Keratinocyte (primary cell): ENCODE results near the gene SNCB. TPM values are rescaled to one million over a fixed set of nuclear protein-coding genes. Genes with fewer than 3 reads are reported as not detected.

Experiments used
- DNase-seq: peaks from one replicate; pipeline ENCODE4 v3.0.0-alpha.2; 2011; ENCODE audit warnings: low read depth, missing footprints, low spot score
- FAIRE-seq: peaks from 2 replicates; lab custom pipeline; 2011; peaks lifted over from hg19 to GRCh38; lab: Jason Lieb, UNC
- H2AFZ ChIP-seq: 2 replicates; pipeline ENCODE4 v1.6.0; 2012; ENCODE audit warnings: low read length, control low read depth, inconsistent platforms; ENCODE audit not compliant: control insufficient read depth
- H3K27ac ChIP-seq: 2 replicates; pipeline ENCODE4 v1.5.1; 2011; ENCODE audit warnings: low read length; ENCODE audit not compliant: control insufficient read depth, insufficient read depth
- H3K27me3 ChIP-seq: 3 replicates; pipeline ENCODE4 v1.6.0; 2011; ENCODE audit warnings: low read length; ENCODE audit not compliant: control insufficient read depth, insufficient read depth; ENCODE audit errors: extremely low read depth
- H3K36me3 ChIP-seq, 2 experiments: 2 replicates in 1 of 2; 3 replicates in 1 of 2; pipeline ENCODE4 v1.5.1; 2011; ENCODE audit warnings: low read length in 2 of 2, mild to moderate bottlenecking in 1 of 2; ENCODE audit not compliant: control insufficient read depth in 2 of 2, insufficient read depth in 2 of 2; ENCODE audit errors: extremely low read depth in 1 of 2
- H3K4me1 ChIP-seq: 3 replicates; pipeline ENCODE4 v1.5.1; 2011; ENCODE audit warnings: low read length; ENCODE audit not compliant: control insufficient read depth, insufficient read depth; ENCODE audit errors: extremely low read depth
- H3K4me2 ChIP-seq: 3 replicates; pipeline ENCODE4 v1.6.0; 2011; ENCODE audit warnings: low read depth, low read length; ENCODE audit not compliant: control insufficient read depth, insufficient read depth; ENCODE audit errors: extremely low read depth
- H3K4me3 ChIP-seq, 3 experiments: fragments of 200-600 bp in 1 of 3; sonication (generic) in 1 of 3; 2 replicates in 2 of 3; 3 replicates in 1 of 3; pipeline ENCODE4 v1.5.1; 2011 to 2016; ENCODE audit warnings: low read length in 3 of 3, mild to moderate bottlenecking in 3 of 3, control low read depth in 2 of 3, inconsistent platforms in 1 of 3, low read depth in 1 of 3, mixed read lengths in 1 of 3, mixed run types in 1 of 3, moderate library complexity in 1 of 3; ENCODE audit not compliant: control insufficient read depth in 2 of 3, insufficient read depth in 2 of 3; ENCODE audit errors: extremely low read depth in 1 of 3
- H3K79me2 ChIP-seq: 2 replicates; pipeline ENCODE4 v1.6.0; 2012; ENCODE audit warnings: low read length; ENCODE audit not compliant: control insufficient read depth, insufficient read depth
- H3K9ac ChIP-seq: 3 replicates; pipeline ENCODE4 v1.6.0; 2011; ENCODE audit warnings: low read length; ENCODE audit not compliant: control insufficient read depth, insufficient read depth; ENCODE audit errors: extremely low read depth
- H3K9me1 ChIP-seq: 3 replicates; pipeline ENCODE4 v1.6.0; 2011; ENCODE audit warnings: low read length; ENCODE audit not compliant: control insufficient read depth, insufficient read depth; ENCODE audit errors: extremely low read depth
- H3K9me3 ChIP-seq: 2 replicates; pipeline ENCODE4 v1.5.1; 2012; ENCODE audit warnings: low read depth, low read length; ENCODE audit not compliant: control insufficient read depth
- H4K20me1 ChIP-seq: 3 replicates; pipeline ENCODE4 v1.6.0; 2011; ENCODE audit warnings: low read length; ENCODE audit not compliant: control insufficient read depth, insufficient read depth; ENCODE audit errors: extremely low read depth
- EZH2 ChIP-seq: IDR thresholded peaks from one replicate; pipeline ENCODE4 v1.6.1; 2012; ENCODE audit warnings: inconsistent platforms, mild to moderate bottlenecking, low read length, moderate library complexity
- dilution Hi-C: fragments of 300-500 bp; cut with MboI; formaldehyde crosslinking; loops from one replicate; pipeline ENCODE4 v1.7.0; 2020; ENCODE audit warnings: low sequenced_read_pairs; ENCODE audit not compliant: extremely low pct_ligation_motif_present
- polyA plus RNA-seq, 5 experiments: library from polyadenylated mRNA; depleted of rRNA in 3 of 5; stranded (reverse) in 3 of 5; stranded (forward) in 1 of 5; unstranded in 1 of 5; fragments of >200 nt; gene quantifications; 1 replicate in 1 of 5; 2 replicates in 3 of 5; 3 replicates in 1 of 5; pipeline versions ENCODE4 v1.2.1 to v1.2.3, GENCODE V29; 2011 to 2012; ENCODE audit warnings: missing spikeins in 2 of 5, low read depth in 1 of 5, low replicate concordance in 1 of 5
- TF ChIP-seq, protein P1 (sequence below), 3 experiments: IDR thresholded peaks in 1 of 3; conservative IDR thresholded peaks in 1 of 3; optimal IDR thresholded peaks in 1 of 3; 2 replicates in 2 of 3; 3 replicates in 1 of 3; pipeline versions ENCODE3 to v1.5.1; 2011; ENCODE audit warnings: low read length in 3 of 3, mild to moderate bottlenecking in 3 of 3, moderate library complexity in 2 of 3, control low read depth in 1 of 3, inconsistent platforms in 1 of 3; ENCODE audit not compliant: insufficient read depth in 2 of 3; ENCODE audit errors: extremely low read depth in 1 of 3

Gene SNCB
- polyA plus RNA-seq, 1 donor (not counting 4 experiments of a cell fraction or from before 2014, with no cell fraction given): 0.69 TPM

DNA sequence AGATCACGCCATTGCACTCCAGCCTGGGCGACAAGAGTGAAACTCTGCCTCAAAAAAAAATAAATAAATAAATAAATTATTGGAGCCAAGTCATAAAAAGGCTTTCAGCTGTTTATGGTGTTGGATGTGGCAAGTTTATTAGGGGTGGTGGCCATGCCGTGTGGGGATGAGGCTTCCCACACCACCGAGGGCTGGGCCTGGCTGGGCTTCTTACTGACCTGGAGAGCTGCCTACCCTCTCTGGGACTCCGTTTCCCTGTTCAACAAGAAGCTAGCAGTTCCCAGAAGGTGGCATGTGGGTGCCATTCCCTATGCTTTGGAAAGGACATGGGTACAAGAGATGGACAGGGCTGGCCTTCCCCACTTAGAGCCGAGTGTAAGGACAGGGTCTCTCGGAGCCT is 42.9 kb downstream of the SNCB start:
- Histone ChIP-seq H3K4me2 (no peak overlapping the region), H3K27me3 (no peaks in the 10 kb centered on the region), H3K36me3 (no peaks in the 10 kb centered on the region), H3K4me1 (peaks cover 8% of the 10 kb centered on the region), H3K9ac (no peak overlapping the region), H3K9me1 (no peaks in the 10 kb centered on the region), H3K79me2 (no peaks in the 10 kb centered on the region), H3K27ac (no peak overlapping the region), H4K20me1 (no peaks in the 10 kb centered on the region), H3K9me3 (peaks cover 13% of the 10 kb centered on the region), H3K4me3 (no peak overlapping the region), H2AFZ (no peak overlapping the region)
- TF ChIP-seq EZH2: no peak
- TF ChIP-seq, protein P1, sequence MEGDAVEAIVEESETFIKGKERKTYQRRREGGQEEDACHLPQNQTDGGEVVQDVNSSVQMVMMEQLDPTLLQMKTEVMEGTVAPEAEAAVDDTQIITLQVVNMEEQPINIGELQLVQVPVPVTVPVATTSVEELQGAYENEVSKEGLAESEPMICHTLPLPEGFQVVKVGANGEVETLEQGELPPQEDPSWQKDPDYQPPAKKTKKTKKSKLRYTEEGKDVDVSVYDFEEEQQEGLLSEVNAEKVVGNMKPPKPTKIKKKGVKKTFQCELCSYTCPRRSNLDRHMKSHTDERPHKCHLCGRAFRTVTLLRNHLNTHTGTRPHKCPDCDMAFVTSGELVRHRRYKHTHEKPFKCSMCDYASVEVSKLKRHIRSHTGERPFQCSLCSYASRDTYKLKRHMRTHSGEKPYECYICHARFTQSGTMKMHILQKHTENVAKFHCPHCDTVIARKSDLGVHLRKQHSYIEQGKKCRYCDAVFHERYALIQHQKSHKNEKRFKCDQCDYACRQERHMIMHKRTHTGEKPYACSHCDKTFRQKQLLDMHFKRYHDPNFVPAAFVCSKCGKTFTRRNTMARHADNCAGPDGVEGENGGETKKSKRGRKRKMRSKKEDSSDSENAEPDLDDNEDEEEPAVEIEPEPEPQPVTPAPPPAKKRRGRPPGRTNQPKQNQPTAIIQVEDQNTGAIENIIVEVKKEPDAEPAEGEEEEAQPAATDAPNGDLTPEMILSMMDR (optimal IDR thresholded peaks at IDR 0.05 in 1 of 3, IDR thresholded peaks at IDR 0.05 in 1 of 3, conservative IDR thresholded peaks at IDR 0.05 in 1 of 3; ENCODE audit: extremely low read depth in 1 of 3, insufficient read depth in 2 of 3, low read length in 3 of 3): no peak
- FAIRE-seq (no peak), DNase-seq (no peak)
- dilution Hi-C loops: no loop called here

DNA sequence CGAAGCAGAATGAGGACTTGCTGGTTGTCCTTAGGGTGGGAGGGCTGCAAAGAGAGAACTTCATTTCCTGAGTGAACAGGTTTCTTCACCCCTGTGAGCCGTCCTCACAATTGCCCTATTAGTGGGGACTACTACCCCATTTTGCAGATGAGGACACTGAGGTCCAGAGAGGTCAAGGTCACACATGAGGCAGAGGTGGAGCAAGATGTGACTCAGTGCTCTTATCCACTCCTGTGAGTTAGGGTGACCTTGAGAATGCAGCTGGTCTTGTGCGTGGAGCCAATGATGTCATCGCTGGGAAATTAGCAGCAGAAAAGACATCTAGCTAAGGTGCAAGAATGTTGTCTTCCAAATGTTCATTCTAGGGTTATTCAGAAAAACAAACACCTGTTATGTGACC is 47.3 kb downstream of the SNCB start:
- Histone ChIP-seq H3K79me2 (no peaks in the 10 kb centered on the region), H3K9me3 (peaks cover 7% of the 10 kb centered on the region), H4K20me1 (no peaks in the 10 kb centered on the region), H3K4me3 (no peak overlapping the region), H3K4me1 (no peaks in the 10 kb centered on the region), H3K9ac (no peak overlapping the region), H2AFZ (no peak overlapping the region), H3K9me1 (no peaks in the 10 kb centered on the region), H3K36me3 (no peaks in the 10 kb centered on the region), H3K27me3 (no peaks in the 10 kb centered on the region), H3K27ac (no peak overlapping the region), H3K4me2 (no peak overlapping the region)
- FAIRE-seq (no peak), DNase-seq (no peak)
- TF ChIP-seq, protein P1 (optimal IDR thresholded peaks at IDR 0.05 in 1 of 3, IDR thresholded peaks at IDR 0.05 in 1 of 3, conservative IDR thresholded peaks at IDR 0.05 in 1 of 3; ENCODE audit: extremely low read depth in 1 of 3, insufficient read depth in 2 of 3, low read length in 3 of 3): no peak
- TF ChIP-seq EZH2: no peak
- dilution Hi-C loops: no loop called here
